HepG2 (cell line): ENCODE data around the gene HAGH. TPM values are rescaled to one million over a fixed set of nuclear protein-coding genes. Genes with fewer than 3 reads are reported as not detected.

Source experiments
- ATAC-seq: fragments of 200-7000 bp; cut with Tn5 transposase; 3 replicates; pipeline ENCODE4 v1.9.1; 2020; ENCODE audit warnings: mild to moderate bottlenecking, moderate library complexity
- BruUV-seq: library from RNA; stranded (reverse); fragments of 400-500 nt; replicated peaks from 2 replicates; lab custom pipeline; 2021; lab: Mats Ljungman, UMichigan
- CTCF ChIA-PET: fragments of 300-600 bp; formaldehyde crosslinking; extraction: SDS; loops from one replicate; lab custom pipeline; 2021; ENCODE audit warnings: low total read pairs, inconsistent platforms, low intra/inter-chr PET ratio; lab: Yijun Ruan, JAX
- POLR2A ChIA-PET: fragments of 350-600 bp; sonication (Branson Sonifier 250); formaldehyde crosslinking; loops from one replicate; lab custom pipeline; 2020; ENCODE audit warnings: antibody characterized with exemption, inconsistent platforms; lab: Yijun Ruan, JAX
- DNase-seq: peaks from one replicate; pipeline ENCODE4 v3.0.0-alpha.2; 2015; ENCODE audit warnings: low spot score
- FAIRE-seq: peaks from 3 replicates; lab custom pipeline; 2011; peaks lifted over from hg19 to GRCh38; lab: Jason Lieb, UNC
- H2AFZ ChIP-seq: one replicate; pipeline ENCODE4 v1.6.1; 2011; ENCODE audit warnings: low read length, inconsistent platforms
- H3K27ac ChIP-seq: fragments of 300-600 bp; 3 replicates; pipeline ENCODE4 v1.8.0; 2011; ENCODE audit warnings: mixed run types, mild to moderate bottlenecking, mixed read lengths, low read length, inconsistent platforms; ENCODE audit not compliant: insufficient read depth; ENCODE audit errors: extremely low read length
- H3K27me3 ChIP-seq, 2 experiments: fragments of 200-600 bp in 1 of 2; 2 replicates in 1 of 2; 3 replicates in 1 of 2; pipeline versions ENCODE4 v1.6.0 to v1.8.0; 2011; ENCODE audit warnings: low read length in 2 of 2, mild to moderate bottlenecking in 2 of 2, moderate library complexity in 2 of 2, inconsistent platforms in 1 of 2; ENCODE audit not compliant: insufficient read depth in 2 of 2, control insufficient read depth in 1 of 2
- H3K36me3 ChIP-seq, 2 experiments: fragments of 200-600 bp in 1 of 2; replicated peaks in 1 of 2; 2 replicates in 1 of 2; 3 replicates in 1 of 2; pipeline versions ENCODE4 v1.5.1 to v1.8.0; 2011; ENCODE audit warnings: low read length in 2 of 2, inconsistent platforms in 1 of 2; ENCODE audit not compliant: insufficient read depth in 2 of 2, control insufficient read depth in 1 of 2
- H3K4me1 ChIP-seq: 2 replicates; pipeline ENCODE4 v1.5.1; 2012; ENCODE audit warnings: low read length, inconsistent platforms; ENCODE audit not compliant: insufficient read depth
- H3K4me2 ChIP-seq: 2 replicates; pipeline ENCODE4 v1.6.0; 2011; ENCODE audit warnings: low read depth, low read length, inconsistent platforms
- H3K4me3 ChIP-seq, 3 experiments: fragments of 200-600 bp in 1 of 3; sonication (generic), shearing (Covaris generic) in 1 of 3; replicated peaks in 1 of 3; 2 replicates each; pipeline ENCODE4 v1.5.1; 2011 to 2016; ENCODE audit warnings: low read length in 3 of 3, inconsistent platforms in 2 of 3, low read depth in 2 of 3, mild to moderate bottlenecking in 2 of 3, control low read depth in 1 of 3, mixed read lengths in 1 of 3; ENCODE audit not compliant: insufficient read depth in 1 of 3
- H3K79me2 ChIP-seq: one replicate; pipeline ENCODE4 v1.6.1; 2011; ENCODE audit warnings: low read length, inconsistent platforms; ENCODE audit not compliant: insufficient read depth
- H3K9ac ChIP-seq: 2 replicates; pipeline ENCODE4 v1.6.0; 2011; ENCODE audit warnings: mild to moderate bottlenecking, low read depth, low read length, inconsistent platforms; ENCODE audit not compliant: insufficient read depth
- H3K9me3 ChIP-seq: 2 replicates; pipeline ENCODE4 v1.5.1; 2012; ENCODE audit warnings: mild to moderate bottlenecking, low read length
- H4K20me1 ChIP-seq: 2 replicates; pipeline ENCODE4 v1.6.0; 2011; ENCODE audit warnings: inconsistent platforms, mild to moderate bottlenecking, low read length, moderate library complexity; ENCODE audit not compliant: insufficient read depth
- ARID5B ChIP-seq: IDR thresholded peaks from 2 replicates; pipeline ENCODE4 v1.4.0; 2020; ENCODE audit warnings: mild to moderate bottlenecking, missing genetic modification reagents
- ATF2 ChIP-seq: sonication (generic); formaldehyde crosslinking; IDR thresholded peaks from 2 replicates; pipeline ENCODE4 v1.4.0; 2020; ENCODE audit warnings: missing genetic modification reagents
- CEBPZ ChIP-seq: IDR thresholded peaks from 2 replicates; pipeline ENCODE4 v1.6.1; 2012; ENCODE audit warnings: low read length, improper control_type of control experiment
- DDIT3 ChIP-seq: sonication (generic); formaldehyde crosslinking; IDR thresholded peaks from 2 replicates; pipeline ENCODE4 v1.4.0; 2020; ENCODE audit warnings: mild to moderate bottlenecking, missing genetic modification reagents
- NFE2L2 ChIP-seq: fragments of 150-350 bp; IDR thresholded peaks from 2 replicates; pipeline ENCODE4 v1.6.1; 2014; ENCODE audit warnings: low read length
- SOX5 ChIP-seq: IDR thresholded peaks from 2 replicates; pipeline ENCODE4 v1.6.1; 2016; ENCODE audit warnings: borderline replicate concordance
- SOX6 ChIP-seq, 2 experiments: fragments of 450-650 bp in 1 of 2; sonication (generic) in 1 of 2; formaldehyde crosslinking in 1 of 2; IDR thresholded peaks; 2 replicates each; pipeline versions ENCODE4 v1.4.0 to v1.6.1; 2017 to 2020; ENCODE audit warnings: antibody characterized with exemption in 1 of 2, mild to moderate bottlenecking in 1 of 2, missing genetic modification reagents in 1 of 2
- TCF7L2 ChIP-seq: IDR thresholded peaks from 2 replicates; pipeline ENCODE4 v1.6.1; 2011; ENCODE audit warnings: mild to moderate bottlenecking, low read depth, low read length, moderate library complexity
- U2AF1 ChIP-seq: fragments of 200-400 bp; formaldehyde crosslinking; optimal IDR thresholded peaks from 2 replicates; pipeline ENCODE3; 2017; ENCODE audit warnings: mild to moderate bottlenecking, low read depth, low read length
- ZFP90 ChIP-seq: sonication (generic); formaldehyde crosslinking; IDR thresholded peaks from 2 replicates; pipeline ENCODE4 v1.8.0; 2022; ENCODE audit warnings: missing genetic modification reagents, mild to moderate bottlenecking, inconsistent platforms, borderline replicate concordance
- ZNF160 ChIP-seq: sonication (generic); formaldehyde crosslinking; IDR thresholded peaks from 2 replicates; pipeline ENCODE4 v1.8.0; 2022; ENCODE audit warnings: mild to moderate bottlenecking, inconsistent platforms, missing genetic modification reagents
- ZNF207 ChIP-seq: fragments of 450-650 bp; IDR thresholded peaks from 2 replicates; pipeline ENCODE4 v1.6.1; 2016; ENCODE audit warnings: antibody characterized with exemption, borderline replicate concordance
- ZNF232 ChIP-seq: sonication (generic); formaldehyde crosslinking; IDR thresholded peaks from 2 replicates; pipeline ENCODE4 v1.4.0; 2020; ENCODE audit warnings: missing genetic modification reagents, borderline replicate concordance
- ZNF761 ChIP-seq: sonication (generic); formaldehyde crosslinking; conservative IDR thresholded peaks from 2 replicates; pipeline ENCODE4 v1.4.0; 2020; ENCODE audit warnings: mild to moderate bottlenecking, missing genetic modification reagents
- WGBS: methylation state at CpG from one replicate; pipeline ENCODE4 v1.1.6; 2017; ENCODE audit warnings: low lambda C conversion rate; 5-methylcytosine and 5-hydroxymethylcytosine counted together
- in situ Hi-C: cut with HindIII; loops from 2 replicates; pipeline ENCODE4 v1.10.0; 2017; ENCODE audit warnings: low pct_unique_long_range_greater_than_20kb; ENCODE audit not compliant: extremely low pct_ligation_motif_present
- intact Hi-C: fragments of 100-400 bp; cut with micrococcal nuclease; formaldehyde crosslinking; loops from one replicate; pipeline ENCODE4 v1.10.0; 2022; ENCODE audit not compliant: unreplicated experiment
- polyA plus RNA-seq, 8 experiments: library from polyadenylated mRNA; depleted of rRNA in 3 of 8; stranded (reverse) in 7 of 8; unstranded in 1 of 8; fragments of >200 nt; fragmentation: Illumina TruSeq in 4 of 8; extraction: Trizol in 4 of 8; gene quantifications; 2 replicates each; pipeline versions ENCODE4 v1.2.1 to v1.2.3, GENCODE V29; 2011 to 2016; ENCODE audit warnings: low read depth in 4 of 8, missing spikeins in 1 of 8, mixed read lengths in 1 of 8; ENCODE audit not compliant: insufficient read depth in 1 of 8
- total RNA-seq, 5 experiments: library from RNA; depleted of rRNA; stranded (reverse); fragments of >200 nt; fragmentation: Illumina TruSeq; extraction: Trizol; gene quantifications; 2 replicates each; pipeline ENCODE4 v1.2.3, GENCODE V29; 2016; ENCODE audit warnings: low read depth in 1 of 5

Gene HAGH
- total and polyA plus RNA-seq, 2 of the 13 experiments (the other 11 are each of a cell fraction or from before 2014, with no cell fraction given): 70.4 to 95.4 TPM

- ChIA-PET POLR2A (interaction anchor here (0.9 kb wide), 1 partner anchor 15 kb away, joined by 3 read pairs; no protein-coding TSS in a partner anchor), CTCF (no interaction called here)
- intact Hi-C loops: no loop called here
- Histone ChIP-seq H3K4me1 (peaks cover 4% of the 10 kb centered on the region), H3K79me2 (no peaks in the 10 kb centered on the region), H3K27ac (no peak overlapping the region), H3K4me2 (no peak overlapping the region), H2AFZ (no peak overlapping the region), H3K4me3 (no peak overlapping the region), H3K9me3 (no peaks in the 10 kb centered on the region), H3K9ac (no peak overlapping the region), H3K27me3 (no peaks in the 10 kb centered on the region), H3K36me3 (peaks cover 11 to 26% of the 10 kb centered on the region in 2 experiments; a peak in 4 of 5 replicates), H4K20me1 (no peaks in the 10 kb centered on the region)
- DNase-seq (no peak), FAIRE-seq (no peak), ATAC-seq (no peak)
- no TSS peak for BruUV-seq
- in situ Hi-C loops: no loop called here
- 88% methylated on average over 10 of the region's 10 CpGs for WGBS
- TF ChIP-seq CEBPZ (no peak), TCF7L2 (no peak), U2AF1 (no peak), ZFP90 (CRISPR knock-in tag) (no peak), DDIT3 (CRISPR knock-in tag) (no peak), ARID5B (CRISPR knock-in tag) (no peak), NFE2L2 (no peak), SOX6 (IDR thresholded peaks at IDR 0.05) (no peak), SOX6 (CRISPR knock-in tag; IDR thresholded peaks at IDR 0.05) (no peak), ZNF207 (no peak), ZNF761 (CRISPR knock-in tag) (no peak), ATF2 (CRISPR knock-in tag) (no peak), ZNF232 (CRISPR knock-in tag) (no peak), SOX5 (CRISPR knock-in tag) (no peak), ZNF160 (CRISPR knock-in tag) (no peak)
Observed at GRCh38 chr16:1807626-1808025, 19.0 kb downstream of the HAGH start.
